Left renal pelvis (tissue), 4 donors: ENCODE data around the gene ZNF620. TPM values are rescaled to one million over a fixed set of nuclear protein-coding genes. Genes with fewer than 3 reads are reported as not detected.
"Not testable (repeated sequence)": the region's sequence is repeated elsewhere in the genome, so short reads cannot be mapped to it uniquely, and the experiment has no call there.

ENCODE experiments used
- DNase-seq, 4 donors: peaks; one replicate each; pipeline ENCODE4 v3.0.0-alpha.2; 2013; ENCODE audit warnings: low read depth in 4 of 4, low spot score in 3 of 4
- polyA plus RNA-seq, 4 donors: library from polyadenylated mRNA; unstranded; fragments of 120-200 nt; gene quantifications; one replicate each; pipeline ENCODE4 v1.2.1, GENCODE V29; 2013; ENCODE audit not compliant: insufficient read length in 4 of 4

Gene ZNF620
- 10 to 100 TPM in 3 of 4 donors, 1 to 10 TPM in 1; 3.5 to 11.6 (median 11.2) TPM for polyA plus RNA-seq

DNA sequence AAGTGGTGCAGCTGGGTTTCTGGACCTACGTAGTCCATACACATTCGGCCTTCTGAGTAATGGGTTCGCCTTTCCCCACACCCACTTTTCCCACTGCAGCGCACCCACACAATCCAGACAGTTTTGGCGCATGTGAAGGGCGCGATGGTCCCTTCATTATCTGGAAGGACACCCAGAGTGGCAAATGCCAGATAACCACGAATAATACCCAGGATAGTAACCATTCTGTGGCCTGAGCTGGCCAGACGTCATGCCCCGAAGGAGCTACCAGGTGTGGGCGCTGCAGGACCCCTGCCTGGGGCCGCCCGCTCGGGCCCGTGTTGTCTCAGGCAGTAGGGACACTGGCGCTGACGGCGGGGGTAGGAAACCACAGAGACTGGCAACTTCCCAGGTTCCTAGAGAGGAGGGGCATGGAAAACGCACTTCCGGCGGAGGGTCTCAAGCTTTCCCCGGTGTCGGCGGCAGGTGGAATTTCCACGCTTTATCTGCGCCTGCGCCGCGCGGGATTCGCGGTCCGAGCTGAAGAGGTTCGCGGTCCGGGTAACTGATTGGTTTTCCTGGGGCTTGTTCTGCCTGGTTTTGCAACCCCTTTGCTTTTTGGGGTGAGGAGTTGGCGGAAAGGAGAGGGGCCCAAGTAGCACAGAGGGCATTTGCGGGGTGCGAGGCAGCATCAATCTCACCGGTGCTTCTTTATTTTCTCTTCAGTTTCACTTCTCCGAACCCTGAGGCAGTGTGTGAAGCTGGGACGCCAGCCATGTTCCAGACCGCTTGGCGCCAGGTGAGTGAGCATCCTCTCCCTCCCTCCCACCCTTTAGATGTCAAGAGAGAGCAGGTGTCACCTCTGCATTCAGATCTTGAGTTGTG, at the start of gene ZNF620:
TSS of gene ZNF620 (plus strand) at position 441 of the 864 bp plus-strand sequence. CDS start at position 755, 314 bp downstream.
- peak in 3 of 4 donors; percentile 72 to 85 (median 82) for DNase-seq

DNA sequence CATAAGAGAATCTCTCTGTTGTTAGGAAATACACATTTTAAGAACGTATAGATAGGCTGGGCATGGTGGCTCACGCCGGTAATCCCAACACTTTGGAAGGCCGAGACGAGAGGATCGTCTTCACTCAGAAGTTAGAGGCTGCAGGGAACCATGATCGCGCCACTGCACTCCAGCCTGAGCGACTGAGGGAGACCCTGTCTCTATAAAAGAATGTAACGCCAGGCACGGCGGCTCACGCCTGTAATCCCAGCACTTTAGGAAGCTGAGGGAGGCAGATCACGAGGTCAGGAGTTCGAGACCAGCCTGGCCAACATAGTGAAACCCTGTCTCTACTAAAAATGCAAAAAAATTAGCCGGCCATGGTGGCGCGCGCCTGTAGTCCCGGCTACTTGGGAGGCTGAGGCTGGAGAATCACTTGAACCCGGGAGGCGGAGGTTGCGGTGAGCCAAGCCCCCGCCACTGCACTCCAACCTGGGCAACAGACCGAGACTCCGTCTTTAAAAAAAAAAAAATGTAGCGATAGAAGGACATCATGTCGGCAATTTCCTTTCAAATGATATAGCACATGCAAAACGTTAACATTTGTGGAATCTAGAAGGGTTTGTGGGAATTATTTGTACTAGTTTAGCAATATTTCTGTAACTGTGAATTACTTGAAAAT, 49.4 kb upstream of the ZNF620 start:
- no peak for DNase-seq

DNA sequence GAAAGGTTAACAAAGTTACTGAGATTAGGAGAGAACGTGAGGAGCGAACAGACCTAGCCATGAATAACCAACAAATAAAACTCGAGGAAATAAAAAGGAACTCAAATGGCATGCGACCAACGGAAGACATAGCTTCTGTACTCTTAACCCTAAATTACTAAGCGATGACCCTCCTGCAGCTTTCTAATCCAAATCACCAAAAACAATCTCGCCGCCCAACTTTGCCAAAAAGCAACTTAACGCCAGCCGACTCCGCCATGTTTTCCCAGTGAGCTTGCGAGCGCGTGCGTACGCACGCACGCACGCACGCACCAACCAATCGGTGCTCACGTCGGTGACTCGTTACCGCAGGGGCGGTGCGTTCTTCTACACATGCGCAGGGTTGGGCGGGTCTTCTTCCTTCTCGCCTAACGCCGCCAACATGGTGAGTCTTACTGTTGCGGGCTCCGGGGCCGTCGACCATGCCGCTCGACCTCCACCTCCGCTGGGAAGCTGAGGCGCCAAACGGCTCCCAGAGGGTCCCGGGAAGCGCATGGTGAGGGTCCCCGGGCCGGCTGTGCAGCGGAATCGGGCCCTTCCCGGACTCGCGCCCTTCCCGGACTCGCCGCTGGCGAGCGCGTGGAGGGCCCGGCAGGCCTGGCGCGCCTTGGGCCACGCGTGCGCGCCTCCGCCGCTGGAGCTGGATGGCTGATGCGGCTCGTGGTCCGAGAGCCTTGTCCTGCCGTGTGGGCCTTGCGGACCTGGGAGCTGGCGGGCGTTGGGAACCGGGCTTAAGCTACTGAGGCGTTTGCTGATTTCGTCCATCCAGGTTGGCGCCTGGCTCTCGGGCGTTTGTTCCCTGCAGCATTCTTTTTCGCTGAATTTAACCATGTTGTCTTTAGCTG, 48.7 kb upstream of the ZNF620 start, which contains the start of gene RPL14:
TSS of gene RPL14 (plus strand) at position 400 of the 884 bp plus-strand sequence. CDS start at position 533, 133 bp downstream.
- DNase-seq: peak; percentile 89 to 91 (median 90)

GRCh38 chr3:40458473-40458872, 47.4 kb upstream of the ZNF620 start:
- no peak for DNase-seq

GRCh38 chr3:40460481-40460880, 45.4 kb upstream of the ZNF620 start:
- DNase-seq: not testable (repeated sequence)

DNA sequence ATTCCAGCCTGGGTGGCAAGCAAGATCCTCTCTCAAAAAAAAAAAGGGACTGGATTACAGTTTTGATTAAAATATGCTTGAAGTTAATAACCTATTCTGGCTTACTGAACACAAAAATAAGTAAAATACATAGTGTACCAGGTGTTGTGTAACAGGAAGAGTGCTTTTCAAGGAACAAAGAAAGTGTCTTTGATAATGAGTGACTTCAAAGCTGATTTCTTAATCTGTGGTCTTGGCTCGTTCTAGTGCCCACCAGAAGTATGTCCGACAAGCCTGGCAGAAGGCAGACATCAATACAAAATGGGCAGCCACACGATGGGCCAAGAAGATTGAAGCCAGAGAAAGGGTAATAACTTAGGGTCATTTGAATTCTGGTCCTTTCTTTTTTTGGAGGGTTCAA, 44.7 kb upstream of the ZNF620 start:
- no peak for DNase-seq

- not testable (repeated sequence) for DNase-seq
These were observed 43.0 kb upstream of the ZNF620 start for GRCh38 chr3:40462838-40463237.

GRCh38 chr3:40463579-40463978, 42.3 kb upstream of the ZNF620 start:
- no peak for DNase-seq

- no peak for DNase-seq
These were observed 41.3 kb upstream of the ZNF620 start for GRCh38 chr3:40464339-40465110.

- DNase-seq: no peak
These were observed 40.8 kb upstream of the ZNF620 start for GRCh38 chr3:40465111-40465407.

- DNase-seq: no peak
These were observed 40.4 kb upstream of the ZNF620 start for GRCh38 chr3:40465456-40465855.

DNA sequence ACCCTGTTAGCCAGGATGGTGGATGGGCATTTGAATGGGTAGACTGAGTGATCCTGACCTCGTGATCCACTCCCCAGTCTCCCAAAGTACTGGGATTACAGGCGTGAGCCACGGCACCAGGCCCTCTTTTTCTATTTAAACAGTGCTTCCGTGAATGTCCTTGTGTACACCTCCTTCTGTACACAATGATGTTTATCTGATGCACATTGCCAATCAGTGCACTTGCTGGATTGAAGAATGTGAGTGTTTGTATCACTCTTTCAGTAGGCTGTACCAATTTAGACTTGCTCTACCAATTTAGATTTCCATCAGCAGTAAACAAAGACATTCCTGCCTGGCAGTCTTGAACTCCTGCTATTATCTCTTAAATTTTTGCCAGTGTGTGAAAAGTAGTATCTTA, 37.8 kb upstream of the ZNF620 start:
- DNase-seq: no peak

DNA sequence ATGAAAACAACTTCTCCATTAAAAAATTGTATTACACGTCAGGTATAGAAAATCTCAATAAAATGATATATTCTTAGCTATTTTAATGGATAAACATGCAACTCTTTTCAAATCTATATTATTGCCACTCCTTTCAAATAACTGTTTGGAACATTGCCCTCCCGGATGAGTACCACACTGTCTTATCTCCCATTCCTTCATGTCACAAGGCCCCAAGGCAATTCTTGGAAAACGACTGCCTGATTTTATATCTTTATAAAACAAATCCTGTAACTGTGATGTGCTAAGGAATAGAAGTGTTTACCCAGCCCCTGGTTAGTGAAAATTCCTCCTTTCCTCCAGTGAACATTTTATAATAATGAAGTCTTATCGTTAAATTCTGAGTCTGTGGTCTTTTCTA, 35.1 kb upstream of the ZNF620 start:
- DNase-seq: no peak

GRCh38 chr3:40476478-40477470, 29.1 kb upstream of the ZNF620 start, which contains the start of gene ZNF619:
ZNF619 (plus strand) TSS chr3:40477122; CDS start chr3:40477980, 858 bp downstream.
- peak in 2 of 4 donors; percentile 50 to 56 for DNase-seq

- no peak for DNase-seq
These were observed 28.2 kb upstream of the ZNF620 start for GRCh38 chr3:40477666-40478065.

- no peak for DNase-seq
These were observed 18.7 kb upstream of the ZNF620 start for GRCh38 chr3:40487172-40487571.

GRCh38 chr3:40490916-40491315, 14.9 kb upstream of the ZNF620 start:
- no peak for DNase-seq

DNA sequence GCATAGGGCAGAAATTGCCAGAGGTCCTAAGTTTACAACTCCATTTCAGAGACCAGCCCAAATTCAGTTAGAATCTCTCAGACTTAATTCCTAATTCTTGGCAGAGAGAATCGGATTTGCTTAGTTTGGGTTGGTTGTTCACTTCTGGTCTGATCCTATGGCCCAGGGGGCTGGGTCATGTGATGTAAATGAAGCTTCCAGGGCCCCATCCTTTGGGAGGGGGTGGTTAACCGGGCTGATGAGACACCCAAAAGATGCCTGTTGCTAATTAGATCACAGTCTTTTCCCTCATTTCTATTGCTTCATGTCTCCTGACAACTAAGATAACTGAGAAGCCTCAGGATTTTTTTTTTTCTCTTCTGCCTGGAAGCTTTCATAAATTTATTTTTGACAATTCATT, 11.1 kb upstream of the ZNF620 start:
- no peak for DNase-seq

DNA sequence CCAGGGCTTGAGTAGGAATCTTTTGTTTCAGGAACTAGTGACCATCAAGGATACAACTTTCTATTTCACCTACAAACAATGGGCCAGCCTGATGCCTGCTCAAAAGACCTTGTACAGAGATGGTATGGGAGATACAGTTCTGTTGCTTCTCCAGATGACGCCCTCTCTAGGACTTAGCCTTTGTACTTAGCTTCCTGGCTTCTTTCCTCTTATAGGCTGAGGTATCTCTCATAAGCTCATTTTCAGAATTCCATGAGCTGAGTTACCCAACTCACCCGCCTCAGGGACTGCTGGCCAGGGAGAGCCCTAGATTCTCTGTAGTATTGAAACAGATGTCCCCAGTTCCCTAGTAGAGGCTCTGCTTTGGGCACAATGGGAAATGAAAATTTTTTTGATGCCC, 8.6 kb upstream of the ZNF620 start:
- DNase-seq: no peak
